C4-2B (cell line): ENCODE data around the gene CDYL.

ENCODE experiments used
- H3K27ac ChIP-seq: fragments of 450-650 bp; 2 replicates; pipeline ENCODE4 v1.5.1; 2017
- ZFX ChIP-seq: fragments of 450-650 bp; IDR thresholded peaks from 2 replicates; pipeline ENCODE4 v1.6.1; 2017
- TF ChIP-seq, protein P1 (sequence below): fragments of 450-650 bp; conservative IDR thresholded peaks from 2 replicates; pipeline ENCODE4 v1.5.1; 2017; ENCODE audit warnings: mild to moderate bottlenecking

The CDYL gene

DNA sequence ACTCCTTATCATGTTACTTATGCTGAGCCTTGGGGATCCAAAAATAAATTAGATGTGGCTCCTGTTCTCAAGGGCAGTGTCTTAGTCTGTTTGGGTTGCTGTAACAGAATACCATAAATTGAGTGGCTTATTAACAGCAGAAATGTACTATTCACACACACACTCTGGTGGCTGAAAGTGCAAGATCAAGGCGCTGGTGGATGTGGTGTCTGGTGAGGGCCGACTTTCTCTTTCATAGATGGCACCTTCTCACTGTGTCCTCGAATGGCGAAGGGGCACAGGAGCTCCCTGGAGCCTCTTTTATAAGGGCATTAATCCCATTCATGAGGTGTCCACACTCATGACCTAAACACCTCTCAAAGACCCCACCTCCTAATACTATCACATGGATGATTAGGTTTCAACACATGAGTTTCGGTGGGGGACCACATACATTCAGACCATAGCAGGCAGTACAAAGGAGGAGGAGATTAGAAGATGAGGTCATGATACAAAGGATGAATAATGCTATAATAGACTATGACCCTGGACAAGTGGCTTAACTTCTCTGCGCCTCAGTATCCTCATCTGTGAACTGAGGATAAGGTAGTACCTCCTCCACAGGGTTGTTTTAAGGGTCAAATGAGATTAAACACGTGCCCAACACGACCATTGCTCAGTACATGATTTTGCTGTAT is 193.5 kb downstream of the CDYL start:
- no peak overlapping the region for H3K27ac ChIP-seq
- TF ChIP-seq ZFX = no peak
- TF ChIP-seq, protein P1, sequence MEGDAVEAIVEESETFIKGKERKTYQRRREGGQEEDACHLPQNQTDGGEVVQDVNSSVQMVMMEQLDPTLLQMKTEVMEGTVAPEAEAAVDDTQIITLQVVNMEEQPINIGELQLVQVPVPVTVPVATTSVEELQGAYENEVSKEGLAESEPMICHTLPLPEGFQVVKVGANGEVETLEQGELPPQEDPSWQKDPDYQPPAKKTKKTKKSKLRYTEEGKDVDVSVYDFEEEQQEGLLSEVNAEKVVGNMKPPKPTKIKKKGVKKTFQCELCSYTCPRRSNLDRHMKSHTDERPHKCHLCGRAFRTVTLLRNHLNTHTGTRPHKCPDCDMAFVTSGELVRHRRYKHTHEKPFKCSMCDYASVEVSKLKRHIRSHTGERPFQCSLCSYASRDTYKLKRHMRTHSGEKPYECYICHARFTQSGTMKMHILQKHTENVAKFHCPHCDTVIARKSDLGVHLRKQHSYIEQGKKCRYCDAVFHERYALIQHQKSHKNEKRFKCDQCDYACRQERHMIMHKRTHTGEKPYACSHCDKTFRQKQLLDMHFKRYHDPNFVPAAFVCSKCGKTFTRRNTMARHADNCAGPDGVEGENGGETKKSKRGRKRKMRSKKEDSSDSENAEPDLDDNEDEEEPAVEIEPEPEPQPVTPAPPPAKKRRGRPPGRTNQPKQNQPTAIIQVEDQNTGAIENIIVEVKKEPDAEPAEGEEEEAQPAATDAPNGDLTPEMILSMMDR = no peak

- no peak overlapping the region for H3K27ac ChIP-seq
- TF ChIP-seq, protein P1 = no peak
- no peak for TF ChIP-seq ZFX
These were observed 194.7 kb downstream of the CDYL start for GRCh38 chr6:4970739-4971395.

GRCh38 chr6:4971851-4972250 is 195.6 kb downstream of the CDYL start:
- no peak overlapping the region for H3K27ac ChIP-seq
- TF ChIP-seq, protein P1 = no peak
- TF ChIP-seq ZFX = no peak

GRCh38 chr6:4972438-4972837 is 196.2 kb downstream of the CDYL start:
- H3K27ac ChIP-seq = no peak overlapping the region
- no peak for TF ChIP-seq ZFX
- TF ChIP-seq, protein P1 = no peak

DNA sequence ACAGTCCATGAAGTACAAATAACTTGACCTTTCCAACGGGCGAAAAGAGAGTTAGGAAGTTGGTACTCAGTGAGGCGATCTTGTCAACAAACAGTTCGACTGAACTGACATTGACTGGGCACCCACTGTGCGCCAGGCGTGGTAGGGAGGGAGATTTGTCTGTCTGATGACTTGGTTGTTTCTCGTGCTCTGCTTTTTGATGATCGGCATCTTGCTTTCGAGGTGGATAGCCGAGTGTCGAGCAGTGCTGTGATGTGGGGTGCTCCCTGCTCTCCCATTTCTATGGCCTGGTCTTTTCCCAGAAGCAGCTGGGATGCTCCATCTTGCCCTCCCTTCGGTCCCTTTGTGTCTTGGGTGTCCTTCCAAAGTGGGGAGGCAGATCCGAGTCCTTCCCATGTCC is 197.2 kb downstream of the CDYL start:
- TF ChIP-seq ZFX = no peak
- TF ChIP-seq, protein P1 = no peak
- H3K27ac ChIP-seq = peak overlapping the region; percentile 16; the same call in 1 of the 2 replicates

GRCh38 chr6:4973982-4974745 is 198.0 kb downstream of the CDYL start:
- H3K27ac ChIP-seq = peak overlapping the region; percentile 16
- TF ChIP-seq, protein P1 = no peak
- TF ChIP-seq ZFX = no peak

- H3K27ac ChIP-seq = no peak overlapping the region
- TF ChIP-seq, protein P1 = no peak
- TF ChIP-seq ZFX = no peak
These were observed 198.8 kb downstream of the CDYL start for GRCh38 chr6:4974962-4975361.
